Activated CD4-positive, alpha-beta T cell treated with anti-CD3 and anti-CD28 coated beads, Interleukin-2, amount 50 U/mL, for 16 hours (primary cell): ENCODE results near the gene IL12RB2.

ENCODE experiments used
- DNase-seq: peaks from one replicate; pipeline ENCODE4 v3.0.0-alpha.2; 2020

Gene IL12RB2

GRCh38 chr1:67348586-67349252, 41.0 kb downstream of the IL12RB2 start:
- DNase-seq: no peak

GRCh38 chr1:67350783-67351182, 43.1 kb downstream of the IL12RB2 start:
- peak; percentile 82 for DNase-seq

DNA sequence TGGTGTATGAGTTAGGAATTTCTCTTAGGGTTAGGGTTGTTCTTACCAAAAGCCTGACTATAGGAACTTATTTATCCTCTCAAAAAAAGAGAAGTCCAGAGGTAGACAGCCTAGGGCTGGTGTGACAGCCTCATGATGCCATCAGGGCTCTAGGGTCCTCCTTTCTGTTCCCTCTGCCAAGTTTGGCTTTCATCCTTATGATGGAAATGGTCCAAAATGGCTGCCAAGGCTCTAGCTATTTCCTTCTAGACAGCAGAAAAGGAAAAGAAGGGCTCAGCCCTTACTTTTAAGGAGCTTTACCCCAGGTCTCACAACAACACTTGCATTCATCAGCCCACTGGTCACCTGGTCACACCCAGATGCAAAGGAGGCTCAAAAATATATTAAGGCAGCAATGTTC, 44.5 kb downstream of the IL12RB2 start:
- DNase-seq: no peak

GRCh38 chr1:67355745-67356424, 48.2 kb downstream of the IL12RB2 start:
- no peak for DNase-seq

GRCh38 chr1:67359592-67359991, 51.9 kb downstream of the IL12RB2 start:
- no peak for DNase-seq

DNA sequence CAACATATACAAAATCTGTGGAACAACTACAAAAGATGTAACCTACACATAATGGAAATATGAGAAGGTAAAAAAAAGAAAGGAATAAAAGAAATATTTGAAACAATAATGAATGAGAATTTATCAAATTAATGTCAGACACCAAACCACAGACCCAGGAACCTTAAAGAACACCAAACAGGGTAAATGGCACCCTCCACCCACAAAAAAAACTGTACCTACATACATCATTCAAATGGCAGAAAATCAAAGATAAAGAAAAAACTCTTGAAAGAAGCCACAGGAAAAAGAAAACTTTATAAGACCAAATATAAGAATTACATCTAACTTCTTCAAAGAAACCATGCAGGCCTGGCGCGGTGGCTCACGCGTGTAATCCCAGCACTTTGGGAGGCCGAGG, 54.0 kb downstream of the IL12RB2 start:
- no peak for DNase-seq

GRCh38 chr1:67367370-67368045, 59.8 kb downstream of the IL12RB2 start:
- no peak for DNase-seq

- DNase-seq: no peak
Measured at GRCh38 chr1:67368046-67368514, 60.4 kb downstream of the IL12RB2 start.

- no peak for DNase-seq
Measured at GRCh38 chr1:67371043-67371442, 63.4 kb downstream of the IL12RB2 start.

GRCh38 chr1:67371681-67372080, 64.0 kb downstream of the IL12RB2 start:
- DNase-seq: no peak

- no peak for DNase-seq
Measured at GRCh38 chr1:67372136-67372535, 64.5 kb downstream of the IL12RB2 start.

DNA sequence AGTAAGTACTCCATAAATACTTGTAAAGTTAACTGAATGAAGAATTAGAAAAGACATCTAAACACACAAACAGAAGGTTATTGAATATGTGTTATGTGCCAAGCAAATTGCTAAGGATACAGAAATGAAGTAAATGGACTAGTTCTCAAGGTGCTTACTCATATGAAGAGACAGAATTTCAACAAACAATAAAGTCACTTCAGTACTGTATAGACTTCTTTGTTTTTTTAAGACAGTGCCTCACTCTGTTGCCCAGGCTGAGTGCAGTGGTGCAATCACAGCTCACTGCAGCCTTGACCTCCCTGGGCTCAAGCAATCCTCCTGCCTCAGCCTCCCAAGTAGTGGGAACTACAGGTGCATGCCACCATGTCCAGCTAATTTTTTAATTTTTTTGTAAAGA, 65.2 kb downstream of the IL12RB2 start:
- DNase-seq: no peak

DNA sequence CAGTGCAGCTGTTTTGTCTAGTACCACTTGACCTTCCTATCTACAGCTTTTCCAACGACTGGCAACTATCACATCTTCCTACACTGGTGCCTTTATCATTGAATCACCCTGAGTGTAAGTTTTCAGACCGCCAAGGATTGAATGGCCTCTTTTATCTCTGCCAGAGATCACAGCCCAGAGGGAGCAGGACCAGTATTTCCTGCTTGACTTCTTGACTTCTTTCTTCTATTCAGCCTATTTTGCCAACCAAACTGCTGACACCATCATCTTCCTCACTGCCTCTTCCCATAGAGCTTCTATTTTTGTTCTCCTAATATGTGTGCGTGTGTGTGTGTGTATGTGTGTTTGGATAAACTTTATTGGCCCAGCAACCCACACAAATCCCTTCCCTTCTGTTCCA, 68.7 kb downstream of the IL12RB2 start:
- no peak for DNase-seq

DNA sequence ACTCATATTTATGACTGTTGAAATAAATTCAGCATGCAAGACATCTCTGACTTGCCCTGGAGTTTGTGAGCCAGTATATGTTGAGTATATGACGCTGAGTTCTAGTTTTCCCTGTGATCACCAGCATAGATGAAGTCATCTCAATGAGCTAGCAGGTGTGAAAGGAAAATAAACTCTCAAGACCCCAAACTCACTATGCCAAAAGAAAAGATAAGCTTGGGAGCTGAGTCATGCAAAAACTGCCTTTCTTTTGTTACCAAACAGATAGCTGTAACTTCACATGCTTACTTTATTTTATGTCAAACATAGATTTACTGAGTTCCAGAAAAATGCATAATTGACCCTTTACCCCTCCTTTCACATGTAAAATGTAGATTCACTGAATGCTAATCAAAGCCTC, 69.6 kb downstream of the IL12RB2 start:
- DNase-seq: no peak

GRCh38 chr1:67381154-67381553, 73.5 kb downstream of the IL12RB2 start:
- no peak for DNase-seq

DNA sequence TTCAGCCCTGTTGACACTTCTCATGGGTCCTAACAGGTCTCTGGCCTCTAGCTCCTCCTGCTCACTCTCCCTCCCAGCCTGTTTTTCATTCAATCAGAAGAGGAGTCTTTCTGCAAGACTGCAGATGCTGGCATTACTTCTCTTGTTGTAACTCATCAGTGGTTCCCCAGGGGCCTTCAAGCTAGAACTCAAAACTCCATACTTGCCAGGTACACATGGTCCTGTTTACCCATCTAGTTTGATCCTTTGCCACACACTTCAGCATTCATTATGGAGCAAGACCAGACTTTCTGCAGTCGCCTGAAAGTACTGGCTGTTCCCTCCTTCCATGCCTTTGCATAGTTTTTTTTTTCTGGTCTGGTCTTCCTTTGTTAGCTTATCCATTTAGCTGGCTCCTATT, 74.6 kb downstream of the IL12RB2 start:
- DNase-seq: no peak

- no peak for DNase-seq
Measured at GRCh38 chr1:67383999-67384638, 76.4 kb downstream of the IL12RB2 start.

DNA sequence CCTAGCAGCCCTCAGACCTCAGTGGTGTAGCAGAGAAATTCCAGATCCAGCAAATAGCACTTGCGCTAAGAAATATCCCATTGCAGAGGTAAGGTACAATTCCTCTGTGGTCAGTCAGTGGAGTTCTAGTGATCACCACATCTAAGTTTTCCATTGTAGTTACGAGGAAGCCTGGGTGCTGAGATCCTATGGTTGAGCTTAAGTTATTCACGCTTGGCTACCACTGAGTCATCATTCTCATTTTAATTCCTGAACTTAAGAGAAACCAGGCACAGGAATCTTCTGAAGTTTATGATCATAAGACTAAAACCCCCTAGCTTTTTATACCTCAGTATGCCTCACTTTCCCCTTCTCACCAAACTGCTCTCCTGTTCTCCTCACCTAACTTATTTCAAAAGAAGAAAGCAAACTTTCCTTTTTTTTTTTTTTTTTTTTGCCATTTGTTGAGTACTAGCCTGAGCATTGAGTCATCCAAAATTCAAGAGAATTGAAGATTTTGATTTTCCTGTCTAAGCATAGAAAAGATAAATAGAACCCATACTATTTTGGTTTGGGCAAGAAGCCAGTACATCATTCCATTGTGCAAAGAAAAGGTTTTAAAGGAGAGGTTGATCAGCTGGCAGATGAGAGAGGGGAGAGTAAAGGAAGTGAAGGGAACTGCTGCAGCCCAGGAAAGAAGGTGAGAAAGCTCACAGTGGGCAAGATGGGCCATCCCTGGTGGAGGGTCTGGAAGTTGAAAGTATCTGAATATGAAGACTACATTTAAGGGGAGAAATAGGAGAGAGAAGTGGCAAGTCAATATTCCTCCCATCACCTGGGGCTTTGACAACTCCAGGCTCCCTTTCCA, 82.6 kb downstream of the IL12RB2 start:
- DNase-seq: no peak

- DNase-seq: no peak
Measured at GRCh38 chr1:67393240-67393639, 85.6 kb downstream of the IL12RB2 start.

GRCh38 chr1:67393737-67394136, 86.1 kb downstream of the IL12RB2 start:
- no peak for DNase-seq

- no peak for DNase-seq
Measured at GRCh38 chr1:67394548-67394947, 86.9 kb downstream of the IL12RB2 start.

- no peak for DNase-seq
Measured at GRCh38 chr1:67399199-67399993, 91.7 kb downstream of the IL12RB2 start.
